ENCODE results near the gene WDR43. TPM values are rescaled to one million over a fixed set of nuclear protein-coding genes. Genes with fewer than 3 reads are reported as not detected.

Gene WDR43
- total RNA-seq, 1 donor = 131 TPM

- H3K4me3 ChIP-seq (ENCODE audit: low read depth, low read length) = no peak overlapping the region
- TF ChIP-seq CTCF (IDR thresholded peaks at IDR 0.05; ENCODE audit: insufficient read depth, low read depth, low read length) = no peak
- DNase-seq (ENCODE audit: low read depth) = no peak
Measured at GRCh38 chr2:28949617-28950305, 55.3 kb downstream of the WDR43 start.

- no peak for DNase-seq (ENCODE audit: low read depth)
- H3K4me3 ChIP-seq (ENCODE audit: low read depth, low read length) = no peak overlapping the region
- TF ChIP-seq CTCF (IDR thresholded peaks at IDR 0.05; ENCODE audit: insufficient read depth, low read depth, low read length) = no peak
Measured at GRCh38 chr2:28950941-28951630, 56.6 kb downstream of the WDR43 start.

GRCh38 chr2:28951910-28952835 is 57.7 kb downstream of the WDR43 start:
- peak; percentile 91 for DNase-seq (ENCODE audit: low read depth)
- H3K4me3 ChIP-seq (ENCODE audit: low read depth, low read length) = no peak overlapping the region

GRCh38 chr2:28952836-28953211 is 58.4 kb downstream of the WDR43 start:
- no peak for DNase-seq (ENCODE audit: low read depth)
- H3K4me3 ChIP-seq (ENCODE audit: low read depth, low read length) = no peak overlapping the region
- TF ChIP-seq CTCF (IDR thresholded peaks at IDR 0.05; ENCODE audit: insufficient read depth, low read depth, low read length) = no peak

More at GRCh38 chr2:28951910-28952835, 57.7 kb downstream of the WDR43 start:
- TF ChIP-seq CTCF (IDR thresholded peaks at IDR 0.05; ENCODE audit: insufficient read depth, low read depth, low read length) = no peak

- TF ChIP-seq CTCF (IDR thresholded peaks at IDR 0.05; ENCODE audit: insufficient read depth, low read depth, low read length) = no peak
- H3K4me3 ChIP-seq (ENCODE audit: low read depth, low read length) = no peak overlapping the region
- DNase-seq (ENCODE audit: low read depth) = no peak
Measured at GRCh38 chr2:28955467-28955866, 61.0 kb downstream of the WDR43 start.

- peak overlapping the region; percentile 29 for H3K4me3 ChIP-seq (ENCODE audit: low read depth, low read length)
- peak; percentile 41 for DNase-seq (ENCODE audit: low read depth)
- peak; percentile 43 for TF ChIP-seq CTCF (IDR thresholded peaks at IDR 0.05; ENCODE audit: insufficient read depth, low read depth, low read length)
Measured at GRCh38 chr2:28956415-28956826, 62.0 kb downstream of the WDR43 start.
